ENCODE data around the gene GP1BB. TPM values are rescaled to one million over a fixed set of nuclear protein-coding genes. Genes with fewer than 3 reads are reported as not detected.

Gene GP1BB
- total RNA-seq, 1 experiment from 2014 or later = not detected

DNA sequence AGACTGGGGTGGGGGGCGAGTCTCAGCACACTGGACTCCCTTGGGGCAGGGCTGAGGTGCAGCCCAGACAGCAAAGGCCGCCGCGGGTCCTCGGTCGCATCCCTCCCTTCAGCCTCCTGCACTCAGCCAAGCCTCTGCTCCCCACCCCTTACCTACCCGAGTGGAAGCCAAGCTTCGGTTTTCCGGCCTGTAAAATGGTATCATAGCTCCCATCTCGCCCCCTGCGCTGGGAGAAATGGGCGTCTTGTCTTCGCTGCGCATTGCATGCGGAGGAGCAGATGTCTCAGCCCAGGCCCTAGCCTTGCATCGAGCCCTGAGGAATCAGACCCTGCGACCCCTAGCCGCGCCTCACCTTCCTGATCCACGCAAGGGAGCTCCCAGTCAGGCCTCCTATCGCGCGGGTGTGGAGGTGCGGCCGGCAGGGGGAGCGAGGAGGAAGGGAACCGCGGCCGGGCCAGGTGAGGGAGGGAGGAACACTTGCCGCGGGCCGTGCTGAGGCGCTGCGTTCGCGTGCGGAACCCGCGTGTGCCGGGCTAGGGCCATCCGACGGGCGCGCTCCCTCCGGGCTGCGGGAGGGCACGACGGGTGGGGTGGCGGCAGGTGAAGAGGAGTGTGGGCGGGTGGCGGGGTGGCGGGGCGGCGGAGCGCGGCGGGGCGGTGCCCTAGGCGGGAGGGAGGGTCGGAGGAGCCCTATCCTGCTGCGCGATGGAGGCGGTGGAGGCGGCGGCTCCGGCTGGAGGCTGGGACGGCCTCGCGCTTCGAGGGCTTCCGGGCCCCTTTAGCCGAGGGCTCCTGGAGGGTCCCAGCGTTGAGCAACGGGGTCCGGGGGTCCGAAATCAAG lies 33.2 kb downstream of the GP1BB start:
- peaks cover 92% of the 10 kb centered on the region for H3K27me3 Mint-ChIP-seq (ENCODE audit: unreplicated experiment)

DNA sequence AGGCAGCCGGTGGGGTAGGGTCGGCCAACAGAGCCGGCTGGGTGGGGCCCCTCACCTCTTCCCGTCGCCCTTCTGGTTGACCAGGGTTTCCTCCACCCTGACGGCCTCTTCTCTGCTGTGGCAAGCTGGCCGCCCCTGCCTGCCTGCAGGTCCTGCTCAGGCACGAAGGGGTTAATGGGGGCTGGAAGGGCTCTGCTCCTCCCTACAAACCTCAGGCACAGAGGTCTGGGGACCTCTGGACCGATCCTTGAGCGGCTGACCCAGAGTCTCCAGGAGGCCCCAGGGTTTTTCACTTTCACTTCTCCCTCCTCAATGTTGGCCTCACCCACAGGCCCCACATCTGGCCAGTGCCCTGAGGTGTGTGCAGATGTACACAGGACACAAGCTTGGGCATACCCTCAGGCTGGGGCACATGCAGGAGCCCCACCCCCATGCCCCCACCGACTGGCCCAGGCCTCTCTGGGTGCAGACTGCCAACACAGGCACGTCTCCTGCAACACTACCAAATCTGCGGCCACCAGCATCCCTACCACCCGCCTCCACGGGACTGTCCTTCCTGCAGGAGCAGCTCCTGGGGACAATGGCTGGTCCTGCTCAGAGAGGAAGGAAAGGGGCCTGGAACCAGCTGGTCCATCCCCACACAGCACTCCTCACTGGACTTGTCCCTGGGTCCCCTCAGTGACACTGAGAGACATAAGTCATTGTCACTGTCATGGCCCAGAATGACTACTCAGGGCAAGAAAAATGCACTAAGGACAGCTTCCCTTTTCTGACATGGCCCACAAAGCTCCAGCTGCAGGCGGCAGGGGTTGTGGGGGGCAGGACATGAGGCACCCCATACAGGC lies 34.0 kb downstream of the GP1BB start:
- peak overlapping the region; percentile 54 for H3K4me3 Mint-ChIP-seq (ENCODE audit: low read depth, unreplicated experiment)
- H3K36me3 Mint-ChIP-seq (ENCODE audit: insufficient read depth, unreplicated experiment) = peaks cover 4% of the 10 kb centered on the region
- CTCF ChIA-PET = interaction anchor here (1.0 to 1.8 kb wide), 6 partner anchors 10 to 153 kb away, joined by 3 to 11 read pairs (median 6); no protein-coding TSS in a partner anchor
- BruUV-seq (replicated peaks) = no TSS peak
- peaks cover 13% of the 10 kb centered on the region for H3K4me1 Mint-ChIP-seq (ENCODE audit: low read depth, unreplicated experiment)
- intact Hi-C loops (cut with micrococcal nuclease; ENCODE audit: unreplicated experiment) = no loop called here
- H3K9me3 Mint-ChIP-seq (ENCODE audit: low read depth, unreplicated experiment) = no peaks in the 10 kb centered on the region
- TF ChIP-seq, protein P1, sequence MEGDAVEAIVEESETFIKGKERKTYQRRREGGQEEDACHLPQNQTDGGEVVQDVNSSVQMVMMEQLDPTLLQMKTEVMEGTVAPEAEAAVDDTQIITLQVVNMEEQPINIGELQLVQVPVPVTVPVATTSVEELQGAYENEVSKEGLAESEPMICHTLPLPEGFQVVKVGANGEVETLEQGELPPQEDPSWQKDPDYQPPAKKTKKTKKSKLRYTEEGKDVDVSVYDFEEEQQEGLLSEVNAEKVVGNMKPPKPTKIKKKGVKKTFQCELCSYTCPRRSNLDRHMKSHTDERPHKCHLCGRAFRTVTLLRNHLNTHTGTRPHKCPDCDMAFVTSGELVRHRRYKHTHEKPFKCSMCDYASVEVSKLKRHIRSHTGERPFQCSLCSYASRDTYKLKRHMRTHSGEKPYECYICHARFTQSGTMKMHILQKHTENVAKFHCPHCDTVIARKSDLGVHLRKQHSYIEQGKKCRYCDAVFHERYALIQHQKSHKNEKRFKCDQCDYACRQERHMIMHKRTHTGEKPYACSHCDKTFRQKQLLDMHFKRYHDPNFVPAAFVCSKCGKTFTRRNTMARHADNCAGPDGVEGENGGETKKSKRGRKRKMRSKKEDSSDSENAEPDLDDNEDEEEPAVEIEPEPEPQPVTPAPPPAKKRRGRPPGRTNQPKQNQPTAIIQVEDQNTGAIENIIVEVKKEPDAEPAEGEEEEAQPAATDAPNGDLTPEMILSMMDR (IDR thresholded peaks at IDR 0.05; ENCODE audit: unreplicated experiment) = no peak
- no peak for DNase-seq
- H3K27me3 Mint-ChIP-seq (ENCODE audit: unreplicated experiment) = peaks cover 98% of the 10 kb centered on the region
- no peak overlapping the region for H3K27ac Mint-ChIP-seq (ENCODE audit: unreplicated experiment)

More for the DNA sequence above, 33.2 kb downstream of the GP1BB start:
- Mint-ChIP-seq H3K9me3 (ENCODE audit: low read depth, unreplicated experiment) (no peaks in the 10 kb centered on the region), H3K4me3 (ENCODE audit: low read depth, unreplicated experiment) (peak overlapping the region; percentile 54), H3K4me1 (ENCODE audit: low read depth, unreplicated experiment) (peaks cover 13% of the 10 kb centered on the region), H3K36me3 (ENCODE audit: insufficient read depth, unreplicated experiment) (peaks cover 4% of the 10 kb centered on the region), H3K27ac (ENCODE audit: unreplicated experiment) (no peak overlapping the region)
- CTCF ChIA-PET = interaction anchor here (0.6 to 1.8 kb wide), 11 partner anchors 9 to 1059 kb away, joined by 3 to 11 read pairs (median 4); no protein-coding TSS in a partner anchor
- TF ChIP-seq, protein P1 (IDR thresholded peaks at IDR 0.05; ENCODE audit: unreplicated experiment) = peak; percentile 75
- peak; percentile 82 for DNase-seq
- intact Hi-C loops (cut with micrococcal nuclease; ENCODE audit: unreplicated experiment) = no loop called here
- no TSS peak for BruUV-seq (replicated peaks)

DNA sequence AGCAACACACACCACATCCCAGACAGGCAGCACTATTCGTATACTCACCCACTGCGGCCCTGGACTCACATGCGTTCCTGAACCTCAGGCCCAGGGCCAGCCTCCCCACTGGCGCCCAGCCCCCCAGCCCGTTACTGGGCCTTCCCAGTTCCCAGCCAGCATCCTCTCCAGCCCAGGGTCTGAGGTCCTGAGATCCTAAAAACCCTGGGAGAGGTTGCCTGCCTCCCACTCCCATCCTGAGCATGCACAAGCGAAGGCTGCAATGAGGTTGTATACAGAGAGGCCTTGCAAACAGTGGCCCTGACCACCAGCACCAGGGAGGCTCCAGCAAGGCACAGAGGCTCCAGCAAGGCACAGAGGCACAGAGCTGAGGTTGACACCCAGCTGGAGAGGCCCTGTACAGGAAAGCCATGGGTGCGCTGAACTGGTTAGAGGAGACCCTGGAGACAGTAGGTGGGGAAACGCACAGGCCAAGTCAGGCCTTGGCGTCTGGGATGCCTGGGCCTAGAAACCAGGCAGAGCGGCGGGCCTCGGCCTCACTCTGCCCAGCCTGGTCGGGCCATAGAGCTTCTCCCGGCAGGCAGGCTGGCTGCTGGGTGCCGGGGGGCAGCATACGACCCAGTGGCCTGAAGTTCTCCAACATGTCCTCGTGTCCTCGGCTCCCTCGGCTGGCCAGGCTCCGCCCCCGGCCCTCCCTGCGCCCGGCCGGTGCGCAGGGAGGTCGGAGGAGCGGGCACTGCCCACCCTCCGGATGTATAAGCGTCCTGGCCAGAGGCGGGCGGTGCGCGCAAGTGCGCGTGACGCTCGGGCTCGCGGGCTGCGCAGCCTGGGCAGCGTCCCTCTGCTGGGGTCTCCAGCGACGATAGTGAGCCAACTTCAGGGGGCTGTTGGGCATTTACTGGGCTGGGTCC lies 34.9 kb downstream of the GP1BB start:
- intact Hi-C loops (cut with micrococcal nuclease; ENCODE audit: unreplicated experiment) = no loop called here
- Mint-ChIP-seq H3K27me3 (ENCODE audit: unreplicated experiment) (peaks cover 98% of the 10 kb centered on the region), H3K36me3 (ENCODE audit: insufficient read depth, unreplicated experiment) (peaks cover 4% of the 10 kb centered on the region), H3K4me3 (ENCODE audit: low read depth, unreplicated experiment) (peak overlapping the region; percentile 54), H3K27ac (ENCODE audit: unreplicated experiment) (no peak overlapping the region), H3K9me3 (ENCODE audit: low read depth, unreplicated experiment) (no peaks in the 10 kb centered on the region), H3K4me1 (ENCODE audit: low read depth, unreplicated experiment) (peaks cover 13% of the 10 kb centered on the region)
- TF ChIP-seq, protein P1 (IDR thresholded peaks at IDR 0.05; ENCODE audit: unreplicated experiment) = no peak
- DNase-seq = no peak
- CTCF ChIA-PET = no interaction called here
- no TSS peak for BruUV-seq (replicated peaks)
